Peyer's patch (tissue), 4 donors: ENCODE measurements around the gene ING1. TPM values are rescaled to one million over a fixed set of nuclear protein-coding genes. Genes with fewer than 3 reads are reported as not detected.
"Not testable (repeated sequence)": the region's sequence is repeated elsewhere in the genome, so short reads cannot be mapped to it uniquely, and the experiment has no call there.

Experiments
- DNase-seq, 3 donors: peaks; one replicate each; pipeline ENCODE4 v3.0.0-alpha.2; 2017 to 2019
- H3K27ac ChIP-seq, 4 donors: fragments of 200-600 bp; sonication (generic); one replicate each; pipeline ENCODE4 v1.5.1; 2016 to 2019
- H3K27me3 ChIP-seq, 2 donors: fragments of 200-600 bp; sonication (generic); one replicate each; pipeline ENCODE4 v1.5.1; 2019
- H3K36me3 ChIP-seq, 3 donors: fragments of 200-600 bp; sonication (generic); one replicate each; pipeline ENCODE4 v1.5.1; 2016 to 2019
- H3K4me1 ChIP-seq, 4 donors: fragments of 200-600 bp; sonication (generic); one replicate each; pipeline ENCODE4 v1.5.1; 2016 to 2019
- H3K4me3 ChIP-seq, 4 donors: fragments of 200-600 bp; sonication (generic); 1 replicate in 3 of 4; 2 replicates in 1 of 4; pipeline ENCODE4 v1.5.1; 2016 to 2019; ENCODE audit warnings: mild to moderate bottlenecking in 1 of 4
- H3K9me3 ChIP-seq, 4 donors: fragments of 200-600 bp; sonication (generic); one replicate each; pipeline ENCODE4 v1.5.1; 2016 to 2019; ENCODE audit warnings: mild to moderate bottlenecking in 1 of 4
- CTCF ChIP-seq, 6 experiments: fragments of 450-650 bp in 4 of 6; fragments of 200-600 bp in 2 of 6; sonication (generic) in 1 of 6; IDR thresholded peaks; one replicate each; pipeline ENCODE4 v1.5.1; 2017 to 2019; ENCODE audit warnings: antibody characterized with exemption in 6 of 6, mild to moderate bottlenecking in 3 of 6, moderate library complexity in 1 of 6
- POLR2A ChIP-seq, 2 donors: fragments of 450-650 bp; IDR thresholded peaks; one replicate each; pipeline ENCODE4 v1.5.1; 2017; ENCODE audit warnings: antibody characterized with exemption in 2 of 2, mild to moderate bottlenecking in 2 of 2, moderate library complexity in 2 of 2
- total RNA-seq, 4 donors: library from RNA; depleted of rRNA; stranded (reverse); fragments of >200 nt; gene quantifications; one replicate each; pipeline ENCODE4 v1.1.0, GENCODE V29; 2016

ING1 gene
- total RNA-seq, 4 donors from 2014 or later, result 7.4 to 40.4 (median 21.7) TPM

- no peaks in the 10 kb centered on the region for H3K27me3 ChIP-seq
- no peak for DNase-seq
- no peak overlapping the region for H3K4me3 ChIP-seq
- no peaks in the 10 kb centered on the region for H3K9me3 ChIP-seq
- H3K4me1 ChIP-seq, result peaks cover 0 to 11% (median 0%) of the 10 kb centered on the region in 4 donors
- H3K27ac ChIP-seq, result no peak overlapping the region
- H3K36me3 ChIP-seq, result peaks cover 0 to 52% (median 0%) of the 10 kb centered on the region in 3 donors
- TF ChIP-seq POLR2A (IDR thresholded peaks at IDR 0.05), result no peak
Measured at GRCh38 chr13:110700641-110701040, 12.9 kb upstream of the ING1 start.

- not testable (repeated sequence) for H3K4me3 ChIP-seq, DNase-seq, H3K27me3 ChIP-seq, H3K9me3 ChIP-seq, H3K27ac ChIP-seq
- H3K36me3 ChIP-seq, result peaks cover 0 to 52% (median 0%) of the 10 kb centered on the region in 3 donors
- peaks cover 0 to 11% (median under 1%) of the 10 kb centered on the region in 4 donors for H3K4me1 ChIP-seq
Measured at GRCh38 chr13:110701061-110701460, 12.4 kb upstream of the ING1 start.

- TF ChIP-seq CTCF (IDR thresholded peaks at IDR 0.05) (no peak), POLR2A (IDR thresholded peaks at IDR 0.05) (no peak)
- H3K36me3 ChIP-seq, result peaks cover 0 to 44% (median 0%) of the 10 kb centered on the region in 3 donors
- DNase-seq, result no peak
Measured at GRCh38 chr13:110702089-110702488, 11.4 kb upstream of the ING1 start.

GRCh38 chr13:110702591-110703526 is 10.6 kb upstream of the ING1 start:
- no peak for TF ChIP-seq CTCF (IDR thresholded peaks at IDR 0.05)
- Histone ChIP-seq H3K27ac (peak overlapping the region in 1 of 4 donors; percentile 3), H3K27me3 (no peaks in the 10 kb centered on the region), H3K4me3 (no peak overlapping the region), H3K4me1 (peaks cover 0 to 16% (median 4%) of the 10 kb centered on the region in 4 donors), H3K9me3 (no peaks in the 10 kb centered on the region), H3K36me3 (peaks cover 0 to 36% (median 0%) of the 10 kb centered on the region in 3 donors)
- DNase-seq, result no peak

More at GRCh38 chr13:110702089-110702488, 11.4 kb upstream of the ING1 start:
- Histone ChIP-seq H3K9me3 (no peaks in the 10 kb centered on the region), H3K4me1 (peaks cover 0 to 16% (median 4%) of the 10 kb centered on the region in 4 donors), H3K27ac (no peak overlapping the region), H3K27me3 (no peaks in the 10 kb centered on the region), H3K4me3 (no peak overlapping the region)

- H3K4me1 ChIP-seq, result peaks cover 0 to 16% (median 4%) of the 10 kb centered on the region in 4 donors
Measured at GRCh38 chr13:110705356-110705825, 8.1 kb upstream of the ING1 start.

More at GRCh38 chr13:110705356-110705825, 8.1 kb upstream of the ING1 start:
- Histone ChIP-seq H3K4me3 (peak overlapping the region; percentile 49 to 95 (median 72)), H3K9me3 (no peaks in the 10 kb centered on the region), H3K27me3 (no peaks in the 10 kb centered on the region), H3K27ac (peak overlapping the region; percentile 67 to 92 (median 84)), H3K36me3 (peaks cover 0 to 10% (median 0%) of the 10 kb centered on the region in 3 donors)
- TF ChIP-seq POLR2A (IDR thresholded peaks at IDR 0.05) (no peak), CTCF (IDR thresholded peaks at IDR 0.05) (no peak)
- DNase-seq, result no peak
